ENCODE measurements around the gene AK5. TPM values are rescaled to one million over a fixed set of nuclear protein-coding genes. Genes with fewer than 3 reads are reported as not detected.
"Not testable (repeated sequence)": the region's sequence is repeated elsewhere in the genome, so short reads cannot be mapped to it uniquely, and the experiment has no call there.

The AK5 gene
- total RNA-seq, 6 experiments from 2014 or later = 51.9 to 77.6 (median 70.8) TPM

- Mint-ChIP-seq H3K27me3 (ENCODE audit: insufficient read depth) (no peaks in the 10 kb centered on the region), H3K27ac (peak overlapping the region; percentile 91), H3K4me1 (ENCODE audit: low read depth) (peaks cover 5% of the 10 kb centered on the region), H3K4me3 (peak overlapping the region; percentile 74), H3K9me3 (no peaks in the 10 kb centered on the region; the same call in 1 of the 2 replicates), H3K36me3 (ENCODE audit: low read depth) (peaks cover 19% of the 10 kb centered on the region)
- peak; percentile 81 for DNase-seq
- TF ChIP-seq CTCF (IDR thresholded peaks at IDR 0.05) = peak; percentile 63
Measured at GRCh38 chr1:77514921-77515776, 233.3 kb downstream of the AK5 start.

- DNase-seq = no peak
- Mint-ChIP-seq H3K4me3 (no peak overlapping the region; the same call in none of the 2 replicates), H3K27me3 (ENCODE audit: insufficient read depth) (no peaks in the 10 kb centered on the region), H3K9me3 (no peaks in the 10 kb centered on the region; the same call in none of the 2 replicates), H3K36me3 (ENCODE audit: low read depth) (peaks cover 25% of the 10 kb centered on the region), H3K27ac (peak overlapping the region; percentile 91), H3K4me1 (ENCODE audit: low read depth) (peaks cover 5% of the 10 kb centered on the region)
- no peak for TF ChIP-seq CTCF (IDR thresholded peaks at IDR 0.05)
Measured at GRCh38 chr1:77516106-77516505, 234.3 kb downstream of the AK5 start.

DNA sequence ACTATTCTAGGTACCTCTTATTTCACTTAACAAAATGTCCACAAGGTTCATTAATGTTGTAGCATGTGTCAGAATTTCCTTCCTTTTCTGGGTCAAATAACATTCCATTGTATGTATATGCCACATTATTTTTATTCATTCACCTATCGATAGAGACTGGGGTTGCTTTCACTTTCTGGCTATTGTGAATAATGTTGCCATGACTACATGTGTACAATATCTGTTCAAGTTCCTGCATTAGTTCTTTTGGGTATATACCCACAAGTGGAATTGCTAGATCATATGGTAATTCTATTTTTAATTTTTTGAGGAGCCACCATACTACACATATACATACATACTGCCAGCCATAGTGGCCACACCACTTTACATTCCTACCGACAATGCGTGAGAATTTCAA, 242.2 kb downstream of the AK5 start:
- Mint-ChIP-seq H3K27ac (no peak overlapping the region), H3K4me3 (no peak overlapping the region), H3K27me3 (ENCODE audit: insufficient read depth) (no peaks in the 10 kb centered on the region), H3K36me3 (ENCODE audit: low read depth) (peaks cover 63% of the 10 kb centered on the region), H3K9me3 (no peaks in the 10 kb centered on the region; the same call in 1 of the 2 replicates), H3K4me1 (ENCODE audit: low read depth) (peaks cover 7% of the 10 kb centered on the region; the same call in 1 of the 2 replicates)
- DNase-seq = no peak
- TF ChIP-seq CTCF (IDR thresholded peaks at IDR 0.05) = no peak

GRCh38 chr1:77531149-77531548, 249.3 kb downstream of the AK5 start:
- not testable (repeated sequence) for H3K9me3 Mint-ChIP-seq; DNase-seq; H3K27me3 Mint-ChIP-seq (ENCODE audit: insufficient read depth); H3K4me3 Mint-ChIP-seq; H3K27ac Mint-ChIP-seq
- Mint-ChIP-seq H3K36me3 (ENCODE audit: low read depth) (peaks cover 19% of the 10 kb centered on the region), H3K4me1 (ENCODE audit: low read depth) (peaks cover 43% of the 10 kb centered on the region)

GRCh38 chr1:77531596-77532280, 249.9 kb downstream of the AK5 start:
- peaks cover 49% of the 10 kb centered on the region for H3K4me1 Mint-ChIP-seq (ENCODE audit: low read depth)
- peaks cover 17% of the 10 kb centered on the region for H3K36me3 Mint-ChIP-seq (ENCODE audit: low read depth)
- not testable (repeated sequence) for H3K27ac Mint-ChIP-seq; H3K4me3 Mint-ChIP-seq; H3K27me3 Mint-ChIP-seq (ENCODE audit: insufficient read depth); DNase-seq; H3K9me3 Mint-ChIP-seq

- Mint-ChIP-seq H3K27ac (peak overlapping the region; percentile 31), H3K27me3 (ENCODE audit: insufficient read depth) (no peaks in the 10 kb centered on the region; the same call in 1 of the 2 replicates), H3K9me3 (peaks cover 6% of the 10 kb centered on the region; the same call in 1 of the 2 replicates), H3K4me1 (ENCODE audit: low read depth) (peaks cover 51% of the 10 kb centered on the region), H3K36me3 (ENCODE audit: low read depth) (peaks cover 15% of the 10 kb centered on the region), H3K4me3 (no peak overlapping the region)
- TF ChIP-seq CTCF (IDR thresholded peaks at IDR 0.05) = no peak
- no peak for DNase-seq
Measured at GRCh38 chr1:77532641-77533040, 250.8 kb downstream of the AK5 start.

Measured in HFFc6 (cell line).